HG03442 (cell line): ENCODE data around the gene MTFR1L.
"Not testable (repeated sequence)": the region's sequence is repeated elsewhere in the genome, so short reads cannot be mapped to it uniquely, and the experiment has no call there.

Experiments used
- ATAC-seq: cut with Tn5 transposase; IDR thresholded peaks from one replicate; pipeline ENCODE4 v1.9.1; 2021; ENCODE audit warnings: mild to moderate bottlenecking, moderate library complexity; ENCODE audit not compliant: unreplicated experiment

The MTFR1L gene

DNA sequence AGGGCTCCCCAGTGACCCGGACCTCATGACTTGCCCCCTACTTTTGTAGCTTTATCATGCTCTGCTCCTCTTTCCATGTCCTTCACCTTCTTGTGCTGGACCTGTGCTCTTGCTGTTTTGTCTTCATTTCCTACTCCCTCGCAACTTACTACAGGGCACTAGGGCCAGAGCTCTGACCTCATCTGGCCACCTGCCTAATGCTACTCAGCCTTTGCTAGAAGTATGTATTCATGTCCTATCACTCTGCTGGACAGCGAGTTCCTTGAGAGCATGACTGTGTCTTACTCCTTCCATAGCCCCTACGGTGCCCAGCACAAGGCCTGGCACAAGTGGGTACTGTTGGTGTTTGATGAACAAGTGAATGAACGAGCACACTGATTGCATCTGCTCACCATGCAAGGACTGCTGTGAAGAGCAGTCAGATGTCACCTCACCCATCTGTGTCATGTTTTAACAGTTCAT is 1.9 kb downstream of the MTFR1L start:
- no peak for ATAC-seq

DNA sequence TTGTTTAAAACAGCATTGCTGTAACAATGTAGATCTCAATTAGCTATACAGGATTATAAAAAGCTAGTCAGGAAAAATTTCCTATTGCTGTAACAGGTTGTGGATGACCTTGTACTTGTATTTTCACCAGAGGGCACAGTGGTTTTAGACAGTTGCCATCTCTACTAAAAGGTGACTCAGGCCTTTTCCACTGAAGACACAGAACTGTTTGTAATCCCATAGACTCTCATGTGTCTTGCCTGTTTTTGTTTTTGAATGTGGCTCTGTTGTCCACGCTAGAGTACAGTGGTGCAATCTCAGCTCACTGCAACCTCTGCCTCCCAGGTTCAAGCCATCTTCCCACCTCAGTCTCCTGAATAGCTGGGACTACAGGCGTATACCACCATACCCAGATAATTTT is 5.9 kb downstream of the MTFR1L start:
- ATAC-seq, result no peak

DNA sequence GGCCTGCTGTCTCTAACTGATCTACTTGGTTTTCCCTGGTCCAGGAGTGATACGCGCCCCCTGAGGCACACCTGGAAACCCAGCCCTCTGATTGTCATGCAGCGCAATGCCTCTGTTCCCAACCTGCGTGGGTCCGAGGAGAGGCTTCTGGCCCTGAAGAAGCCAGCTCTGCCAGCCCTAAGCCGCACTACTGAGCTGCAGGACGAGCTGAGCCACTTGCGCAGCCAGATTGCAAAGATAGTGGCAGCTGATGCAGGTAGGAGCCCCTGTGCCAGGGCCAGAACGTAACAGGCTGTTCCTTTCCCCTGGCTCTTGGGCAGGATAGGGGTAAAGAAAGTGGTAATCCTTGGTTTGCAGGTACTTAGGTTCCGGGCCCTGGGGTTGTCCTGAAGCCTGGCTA is 6.8 kb downstream of the MTFR1L start:
- ATAC-seq, result no peak

DNA sequence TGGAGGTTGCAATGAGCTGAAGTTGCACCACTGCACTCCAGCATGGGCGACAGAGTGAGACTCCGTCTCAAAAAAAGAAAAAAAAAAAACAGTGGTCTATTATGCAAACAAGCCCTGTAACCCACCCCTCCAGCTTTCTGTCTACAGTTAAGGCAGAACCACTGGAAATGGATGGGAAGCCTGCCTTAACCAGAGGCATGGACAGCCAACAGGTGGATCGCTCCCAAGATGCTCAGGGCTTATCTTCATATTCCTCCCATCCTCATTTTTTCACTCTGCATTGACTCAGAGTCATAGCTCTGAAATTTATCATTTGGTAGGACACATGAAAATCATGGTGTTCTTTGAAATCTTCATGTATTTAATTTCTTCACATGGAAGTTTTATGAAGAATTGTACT is 8.7 kb downstream of the MTFR1L start:
- no peak for ATAC-seq

DNA sequence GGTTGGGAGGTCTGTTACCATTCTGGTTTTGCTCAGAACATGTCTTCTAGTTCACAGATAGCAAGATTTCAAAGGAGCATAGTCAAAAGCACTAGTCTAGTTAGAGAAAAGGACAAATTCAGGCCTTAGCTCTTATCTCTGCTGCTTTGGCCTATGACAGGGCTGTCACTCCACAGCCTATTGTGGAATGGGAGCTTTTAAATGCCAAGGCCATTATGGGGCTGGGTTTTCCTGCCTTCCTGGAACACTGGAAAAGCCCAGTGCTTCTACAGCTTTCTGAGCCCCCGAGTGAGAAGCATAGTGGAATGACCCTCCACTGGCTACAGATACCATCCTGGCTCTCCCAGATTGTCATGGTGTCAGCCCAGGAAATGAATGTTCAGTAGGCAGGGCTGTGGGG is 9.3 kb downstream of the MTFR1L start:
- ATAC-seq, result no peak

DNA sequence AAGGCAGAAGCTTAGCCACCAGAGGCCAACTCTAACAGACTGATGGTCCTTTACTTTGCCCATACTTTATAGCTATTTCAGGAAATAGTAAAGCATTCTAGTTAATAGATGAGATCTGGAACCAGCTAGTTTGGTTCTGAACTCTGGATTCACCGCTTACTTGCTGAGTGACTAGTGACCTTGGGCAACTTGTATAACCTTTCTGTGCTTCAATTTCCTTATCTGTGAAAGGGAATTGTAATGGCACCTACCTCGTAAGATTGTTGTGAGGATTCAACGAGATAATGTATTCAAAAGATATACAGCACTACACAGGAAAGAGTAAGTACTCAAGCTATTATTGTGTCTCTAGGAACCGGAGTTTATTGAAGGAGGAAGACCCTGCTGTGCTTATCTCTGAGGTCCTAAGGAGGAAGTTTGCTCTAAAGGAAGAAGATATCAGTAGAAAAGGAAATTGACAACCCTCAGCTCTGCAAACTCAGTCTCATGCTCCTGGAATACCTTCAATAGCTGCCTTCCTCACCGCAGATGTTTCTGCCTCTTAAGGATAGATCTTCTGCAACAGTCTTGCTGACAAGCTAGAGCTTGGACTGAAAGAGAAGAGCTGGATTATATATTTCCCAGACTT is 11.9 kb downstream of the MTFR1L start:
- no peak for ATAC-seq

DNA sequence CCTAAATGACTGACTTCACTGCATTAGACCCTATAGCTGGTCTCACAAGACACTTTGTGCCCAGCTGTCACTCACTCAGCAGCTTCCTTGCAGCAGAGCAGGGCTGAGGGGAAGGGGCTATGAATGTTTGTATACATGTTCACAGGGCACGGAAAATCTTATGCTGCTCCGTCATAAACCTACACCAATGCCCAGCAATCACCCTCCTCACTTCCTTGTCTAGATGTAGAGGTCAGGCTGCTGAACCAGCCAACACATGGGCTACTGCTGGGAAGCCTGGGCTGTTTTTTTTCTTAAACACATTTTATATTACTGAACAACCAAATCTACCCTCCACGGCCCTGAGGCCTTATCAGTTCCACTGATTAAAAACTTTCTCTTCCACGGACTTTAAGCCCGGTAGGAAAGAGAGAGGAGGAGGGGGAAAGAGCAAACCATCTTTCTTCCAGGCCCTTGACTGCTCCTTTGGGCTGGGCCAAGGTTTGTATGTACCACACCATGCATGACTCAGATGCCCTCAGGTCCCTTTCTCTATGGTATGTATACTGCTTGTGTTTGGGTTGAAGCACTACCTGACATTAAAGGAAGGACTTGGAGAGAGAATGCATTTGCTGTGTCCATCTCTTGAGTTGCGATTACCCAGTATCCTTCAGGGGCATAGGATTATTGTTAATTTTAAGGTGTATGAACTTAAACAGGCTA is 12.7 kb downstream of the MTFR1L start:
- ATAC-seq, result no peak

DNA sequence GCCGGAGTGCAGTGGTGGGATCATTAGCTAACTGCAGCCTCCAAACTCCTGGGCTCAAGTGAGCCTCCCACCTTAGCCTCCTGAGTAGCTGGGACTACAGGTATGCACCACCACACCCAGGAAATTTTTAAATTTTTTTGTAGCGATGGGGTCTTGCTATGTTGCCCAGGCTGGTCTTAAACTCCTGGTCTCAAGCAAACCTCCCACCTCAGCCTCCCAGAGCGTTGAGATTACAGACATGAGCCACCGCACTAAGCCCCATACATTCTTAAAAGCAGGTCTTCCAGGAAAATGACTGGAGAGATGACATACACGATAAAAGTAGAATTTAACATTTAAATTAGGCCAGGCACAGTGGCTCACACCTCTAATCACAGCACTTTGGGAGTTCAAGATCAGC is 13.4 kb downstream of the MTFR1L start:
- ATAC-seq, result no peak

DNA sequence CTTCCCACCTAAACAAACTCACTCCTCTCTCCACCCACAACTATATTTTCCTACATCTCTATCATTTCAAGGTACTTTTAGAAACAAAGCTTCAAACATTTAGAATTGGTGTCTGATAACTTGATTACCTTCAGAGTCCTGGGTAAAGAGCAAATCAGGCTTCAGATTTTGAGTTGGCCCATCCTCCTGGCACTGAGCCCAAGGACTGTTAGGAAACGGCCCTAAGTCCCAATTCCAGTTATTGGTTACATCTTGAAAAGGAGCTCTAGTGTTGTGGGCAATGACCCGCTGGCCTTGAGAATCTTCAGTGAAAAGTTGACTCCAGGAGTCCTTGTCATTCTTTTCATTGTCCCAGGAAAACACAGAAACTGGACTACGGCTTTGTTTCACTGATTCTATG is 15.1 kb downstream of the MTFR1L start:
- ATAC-seq, result no peak

DNA sequence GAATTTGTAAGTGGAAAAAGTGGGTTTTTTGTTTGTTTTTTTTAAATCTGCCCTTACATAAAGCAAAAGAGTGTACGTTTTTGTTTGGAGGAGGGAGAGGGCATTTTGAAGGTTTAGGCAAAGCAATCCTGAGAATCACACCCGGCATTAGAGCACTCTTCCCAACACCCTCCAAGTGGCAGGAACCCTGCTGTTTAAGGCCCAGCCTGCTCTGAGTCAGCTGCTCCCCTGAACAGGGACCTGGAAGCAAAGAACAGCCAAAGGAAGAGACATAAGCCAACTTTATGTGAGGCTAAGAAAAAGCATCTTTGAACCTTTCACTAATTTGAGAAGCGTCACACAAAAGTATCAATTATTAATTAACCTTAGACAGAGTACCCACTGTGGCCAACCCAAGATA is 16.9 kb downstream of the MTFR1L start:
- ATAC-seq, result no peak

DNA sequence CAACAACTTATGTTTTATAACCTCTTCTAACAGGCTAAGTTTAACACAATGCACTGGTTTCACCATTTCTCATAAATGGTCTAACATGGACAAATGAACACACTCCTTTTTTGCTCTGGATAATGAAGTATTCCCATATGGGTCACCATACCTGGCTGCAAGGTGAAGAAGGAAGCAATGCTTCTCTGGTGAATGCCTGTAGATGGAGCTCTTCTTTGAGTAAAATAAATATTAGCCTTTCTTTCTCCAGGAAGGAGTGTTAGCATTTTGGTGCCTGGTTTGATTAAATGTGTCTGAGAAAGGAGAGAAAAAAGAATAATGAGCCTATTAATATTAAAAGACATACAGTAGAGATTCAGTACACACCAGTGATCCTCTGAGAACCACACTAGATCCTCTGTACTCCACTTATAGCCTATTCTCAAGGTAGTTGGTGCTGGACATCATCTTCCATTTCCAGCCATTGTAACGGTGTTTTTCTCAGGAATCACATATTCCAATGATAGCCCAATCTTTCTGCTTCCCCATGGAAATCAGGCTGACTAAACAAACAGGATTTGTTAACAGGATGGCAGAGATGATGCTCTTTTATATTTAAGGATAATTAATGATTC is 17.6 kb downstream of the MTFR1L start:
- ATAC-seq, result no peak

DNA sequence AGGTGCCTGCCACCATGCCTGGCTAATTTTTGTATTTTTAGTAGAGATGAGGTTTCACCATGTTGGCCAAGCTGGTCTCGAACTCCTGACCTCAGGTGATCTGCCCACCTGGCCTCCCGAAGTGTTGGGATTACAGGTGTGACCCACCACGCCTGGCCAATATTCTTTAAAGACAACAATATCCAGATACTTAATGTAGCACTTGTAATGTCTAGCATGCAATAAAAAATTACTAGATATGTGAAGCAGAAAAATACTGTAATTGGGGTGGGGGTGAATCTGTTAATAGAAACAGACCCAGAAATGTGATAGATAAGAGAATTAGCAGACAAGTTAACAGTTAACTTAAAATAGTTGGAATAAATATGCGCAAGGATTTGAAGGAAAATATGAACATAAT is 20.1 kb downstream of the MTFR1L start:
- ATAC-seq, result not testable (repeated sequence)

DNA sequence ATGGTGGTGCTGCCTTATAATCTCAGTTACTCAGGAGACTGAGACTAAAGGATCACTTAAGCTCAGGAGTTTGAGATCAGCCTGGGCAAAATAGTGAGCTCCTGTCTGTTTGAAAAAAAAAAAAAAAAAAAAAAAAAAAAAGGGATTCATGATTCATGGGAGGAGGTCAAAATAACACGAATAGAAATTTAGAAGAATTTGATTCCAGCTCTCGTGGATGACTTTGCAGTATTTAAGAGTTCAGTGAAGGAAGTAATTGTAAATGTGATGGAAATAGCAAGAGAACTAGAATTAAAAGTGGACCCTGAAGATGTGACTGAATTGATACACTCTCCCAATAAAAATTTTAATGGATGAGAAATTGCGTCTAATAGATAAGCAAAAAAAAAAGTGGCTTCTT is 23.7 kb downstream of the MTFR1L start:
- no peak for ATAC-seq

DNA sequence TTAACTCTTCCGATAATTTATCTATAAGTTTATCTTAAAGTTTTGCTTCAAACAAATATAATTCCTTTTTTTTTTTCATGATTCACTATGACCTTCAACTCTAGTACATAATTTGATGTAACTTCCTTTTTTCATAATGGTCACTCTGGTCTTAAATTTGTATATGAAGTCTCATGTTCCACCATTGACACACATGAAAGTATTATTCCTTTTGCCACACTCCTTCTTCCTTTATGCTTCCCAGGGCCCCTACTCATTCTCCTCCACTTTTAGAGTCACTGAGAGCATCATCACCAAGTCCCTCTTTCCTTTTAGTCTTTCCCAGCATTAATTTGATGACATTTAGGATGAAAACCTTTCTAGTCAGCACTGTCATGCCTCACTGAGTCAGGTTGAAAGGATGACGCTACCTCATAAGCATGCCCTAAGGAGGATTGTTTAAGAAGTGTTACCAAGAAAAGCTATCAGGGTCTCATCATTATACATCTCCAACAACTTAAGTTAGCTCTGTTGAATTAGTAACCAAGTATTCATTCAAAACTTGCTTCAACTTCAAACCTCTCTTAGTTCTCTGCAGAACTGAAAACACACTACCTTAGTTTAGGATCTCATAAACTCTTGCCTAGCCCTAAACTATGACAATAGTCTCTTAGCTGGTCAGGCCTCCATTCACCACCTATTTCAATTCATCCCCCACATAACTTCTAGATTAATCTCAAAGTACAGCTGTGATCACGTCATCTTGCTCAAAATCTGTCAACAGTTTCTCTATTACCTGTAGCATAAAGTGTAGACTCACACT is 25.0 kb downstream of the MTFR1L start:
- no peak for ATAC-seq

DNA sequence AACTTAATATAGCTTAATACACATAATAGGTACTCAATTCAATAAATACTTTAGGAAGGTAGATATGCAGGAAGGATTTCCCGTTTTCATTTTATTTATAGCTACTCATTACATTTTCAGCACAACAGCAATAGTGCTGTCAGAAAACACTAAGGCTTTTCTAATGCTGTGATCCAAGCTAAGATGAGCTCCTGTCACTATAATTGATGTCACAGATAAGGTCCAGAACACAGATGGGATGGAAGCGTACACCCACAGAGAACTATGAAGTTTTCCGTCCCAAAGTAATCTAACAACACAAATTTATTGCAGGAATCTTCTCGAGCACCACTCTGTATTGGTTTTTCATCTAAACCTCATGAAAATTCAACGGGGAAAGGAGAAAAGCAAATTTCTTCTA is 25.9 kb downstream of the MTFR1L start:
- ATAC-seq, result no peak

DNA sequence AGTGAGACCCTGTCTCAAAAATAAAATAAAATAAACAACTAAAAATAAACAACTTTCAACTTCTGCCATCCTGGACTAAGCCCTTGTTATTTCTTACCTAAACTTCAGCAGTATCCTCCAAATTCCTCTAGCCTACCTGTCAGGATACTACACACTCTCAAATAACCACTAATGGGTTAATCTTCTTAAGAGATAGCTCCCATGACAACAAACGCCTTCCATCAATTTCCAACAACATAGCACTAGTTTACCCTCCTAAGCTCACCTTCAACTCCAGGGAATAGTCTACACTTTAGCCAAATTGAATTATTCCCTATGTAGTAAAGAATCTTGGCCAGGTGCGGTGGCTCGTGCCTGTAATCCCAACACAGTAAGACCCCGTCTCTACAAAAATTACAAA is 28.2 kb downstream of the MTFR1L start:
- no peak for ATAC-seq

DNA sequence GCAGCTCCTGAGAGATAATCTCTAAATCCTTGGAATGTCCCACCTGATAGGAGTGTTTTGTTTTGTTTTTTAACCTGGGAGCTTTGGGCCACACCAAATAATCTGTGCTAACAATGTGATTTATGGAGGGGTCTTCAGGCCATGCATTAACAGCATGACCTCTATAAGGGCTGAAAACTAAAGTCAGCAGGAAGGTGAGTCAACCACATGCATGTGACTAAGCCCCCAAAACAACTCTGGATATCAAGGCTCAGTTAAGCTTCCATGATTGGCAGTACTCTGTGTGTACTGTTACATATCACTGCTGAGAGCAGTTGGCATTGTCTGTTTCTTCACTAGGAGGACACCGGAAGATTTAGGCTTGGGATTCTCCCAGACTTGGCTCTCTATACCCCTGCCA is 28.8 kb downstream of the MTFR1L start:
- no peak for ATAC-seq

DNA sequence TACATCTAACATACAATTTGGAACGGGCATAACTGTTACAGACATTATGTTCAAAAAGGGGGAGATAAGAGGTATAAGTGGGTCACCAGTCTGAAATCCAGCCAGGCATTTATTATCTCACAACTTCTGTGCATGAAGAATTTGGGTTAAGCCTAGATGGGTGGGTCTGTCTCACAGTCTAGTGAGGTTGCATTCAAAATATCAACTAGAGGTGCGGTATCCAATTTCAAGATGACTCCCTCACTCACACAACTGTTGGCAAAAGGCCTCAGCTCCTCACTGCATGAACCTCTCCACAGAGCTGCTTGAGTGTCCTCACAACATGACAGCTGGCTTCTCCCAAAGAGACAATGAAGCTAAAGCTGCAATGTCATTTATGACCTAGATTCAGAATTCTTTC is 34.8 kb downstream of the MTFR1L start:
- ATAC-seq, result no peak

DNA sequence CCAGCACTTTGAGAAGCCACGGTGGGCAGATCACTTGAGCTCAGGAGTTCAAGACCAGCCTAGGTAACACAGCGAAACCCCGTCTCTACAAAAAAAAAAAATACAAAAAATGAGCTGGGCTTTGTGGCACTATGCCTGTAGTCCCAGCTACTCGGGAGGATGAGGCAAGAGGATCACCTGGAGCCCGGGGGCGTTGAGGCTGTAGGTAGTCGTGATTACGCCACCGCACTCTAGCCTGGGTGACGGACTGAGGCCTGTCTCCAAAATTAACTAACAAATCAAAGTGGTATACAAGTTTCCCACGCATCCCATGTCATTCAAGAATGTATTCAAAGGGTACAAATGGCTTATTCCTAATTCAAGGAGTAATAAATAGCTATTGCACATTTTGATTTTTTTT is 37.1 kb downstream of the MTFR1L start:
- no peak for ATAC-seq

DNA sequence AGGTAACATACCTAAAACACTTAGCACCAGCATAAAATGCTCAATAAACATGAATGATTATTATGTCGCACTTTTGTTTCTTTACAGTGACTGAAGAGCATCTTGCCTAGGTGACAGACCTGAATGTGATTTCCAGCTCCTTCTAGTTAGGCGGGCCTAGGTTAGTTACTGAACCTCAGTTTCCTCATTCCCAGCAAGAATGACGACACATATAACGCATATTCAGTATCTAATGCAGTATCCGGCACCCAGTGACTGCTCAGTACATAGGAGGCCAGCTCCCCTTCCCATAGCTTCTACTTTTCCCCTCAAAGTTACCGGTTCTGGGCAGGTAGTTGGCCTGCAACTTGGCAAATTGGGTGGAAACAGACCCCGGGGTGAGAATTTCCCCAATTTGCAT is 38.7 kb downstream of the MTFR1L start:
- no peak for ATAC-seq

DNA sequence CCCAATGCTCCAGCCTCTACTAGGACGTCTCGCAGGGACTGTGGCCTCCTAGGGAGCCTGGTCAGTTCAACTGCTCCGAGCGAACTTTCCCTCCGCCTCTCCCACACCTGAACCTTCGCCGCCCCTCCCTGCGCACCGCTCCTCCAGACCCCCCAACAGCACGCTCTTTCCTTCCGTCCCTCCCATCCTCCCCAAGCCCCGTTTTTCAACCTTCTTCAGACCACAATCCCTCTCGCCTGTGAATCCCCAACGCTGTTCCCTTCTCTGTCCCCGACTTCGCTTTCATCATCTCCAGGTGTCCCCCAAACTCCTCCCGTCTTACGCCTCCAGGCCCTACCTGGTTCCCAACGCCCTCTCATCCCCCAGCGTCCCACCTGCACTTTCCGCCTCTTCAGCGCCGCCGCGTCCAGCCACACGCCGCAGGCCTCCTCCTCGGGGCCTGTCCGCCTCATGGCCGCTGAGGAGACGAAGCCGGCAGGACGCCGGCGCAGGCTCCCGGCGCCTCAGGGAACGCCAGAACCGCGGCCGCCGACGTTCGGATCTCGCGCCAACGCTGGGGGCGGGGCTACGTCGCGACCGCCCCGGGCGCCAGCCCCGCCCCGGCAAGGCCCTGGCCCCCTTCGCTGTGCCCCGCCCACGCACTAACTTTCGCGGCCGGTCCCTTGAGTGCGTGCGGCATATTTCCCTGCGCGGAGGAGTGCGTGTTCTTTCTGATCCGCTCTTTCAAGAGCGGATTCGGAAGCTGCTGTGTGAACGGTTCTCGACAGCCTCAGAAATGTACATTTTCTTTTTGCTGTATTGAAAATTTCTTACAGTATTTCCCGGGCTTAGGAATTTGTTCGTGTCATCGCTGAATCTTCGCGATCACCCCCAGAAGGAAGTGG is 39.4 kb downstream of the MTFR1L start, which contains the start of gene AUNIP:
Gene AUNIP (minus strand): TSS at position 552 of the 884 bp plus-strand sequence. CDS start 100 bp downstream, at position 452.
- peak; percentile 75 for ATAC-seq
